Posterior cingulate gyrus (tissue), 11 donors: ENCODE measurements around the gene NUP160.
A peak's percentile ranks its signal among the peaks of the same experiment; 100 is the strongest.
"Not testable (repeated sequence)": the region's sequence is repeated elsewhere in the genome, so short reads cannot be mapped to it uniquely, and the experiment has no call there.

Experiments used
- DNase-seq, 10 donors: peaks; one replicate each; pipeline versions ENCODE4 v3.0.0 to v3.0.0-alpha.2; 2020 to 2021; ENCODE audit warnings: mixed read lengths in 3 of 10
- intact Hi-C: fragments of 100-400 bp; cut with DNase I; formaldehyde crosslinking; loops from one replicate; pipeline ENCODE4 v1.15.1; 2023

NUP160 gene

GRCh38 chr11:47847892-47848699, at the start of gene NUP160:
Gene NUP160, minus strand, starts transcription at chr11:47848350. Its CDS starts 32 bp downstream, at chr11:47848318.
- intact Hi-C loops: loop anchor here (10.0 kb wide), 2 partner anchors 63 to 203 kb away; partner anchors contain the start of gene MTCH2
- DNase-seq: peak; percentile 80 to 98 (median 88)

GRCh38 chr11:47896199-47896598, 48.0 kb upstream of the NUP160 start:
- intact Hi-C loops: no loop called here
- DNase-seq: no peak

GRCh38 chr11:47895035-47895434, 46.9 kb upstream of the NUP160 start:
- intact Hi-C loops: no loop called here
- no peak for DNase-seq

- intact Hi-C loops: not testable (repeated sequence)
- peak in 1 of 10 donors; percentile 66 for DNase-seq
Measured at GRCh38 chr11:47892546-47893276, 44.6 kb upstream of the NUP160 start.

- intact Hi-C loops: no loop called here
- no peak for DNase-seq
Measured at GRCh38 chr11:47891886-47892285, 43.7 kb upstream of the NUP160 start.

GRCh38 chr11:47889714-47890441, 41.7 kb upstream of the NUP160 start:
- DNase-seq: no peak
- intact Hi-C loops: loop anchor here (10.0 kb wide), 1 partner anchor 55 kb away; no protein-coding TSS in a partner anchor

- intact Hi-C loops: loop anchor here (10.0 kb wide), 1 partner anchor 57 kb away; no protein-coding TSS in a partner anchor
- DNase-seq: no peak
Measured at GRCh38 chr11:47887910-47888569, 39.9 kb upstream of the NUP160 start.

- intact Hi-C loops: loop anchor here (10.0 kb wide), 1 partner anchor 59 kb away; no protein-coding TSS in a partner anchor
- DNase-seq: no peak
Measured at GRCh38 chr11:47886096-47886495, 37.9 kb upstream of the NUP160 start.

- not testable (repeated sequence) for DNase-seq
- intact Hi-C loops: loop anchor here (10.0 kb wide), 1 partner anchor 62 kb away; no protein-coding TSS in a partner anchor
Measured at GRCh38 chr11:47882437-47882836, 34.3 kb upstream of the NUP160 start.

- DNase-seq: no peak
- intact Hi-C loops: loop anchor here (10.0 kb wide), 1 partner anchor 64 kb away; no protein-coding TSS in a partner anchor
Measured at GRCh38 chr11:47881145-47881544, 33.0 kb upstream of the NUP160 start.

- intact Hi-C loops: loop anchor here (10.0 kb wide), 1 partner anchor 65 kb away; no protein-coding TSS in a partner anchor
- no peak for DNase-seq
Measured at GRCh38 chr11:47879259-47880158, 31.4 kb upstream of the NUP160 start.

- DNase-seq, intact Hi-C loops: not testable (repeated sequence)
Measured at GRCh38 chr11:47875858-47876257, 27.7 kb upstream of the NUP160 start.

- intact Hi-C loops: no loop called here
Measured at GRCh38 chr11:47870404-47870803, 22.3 kb upstream of the NUP160 start.

GRCh38 chr11:47869544-47870393, 21.6 kb upstream of the NUP160 start:
- DNase-seq: no peak
- intact Hi-C loops: no loop called here

More at GRCh38 chr11:47870404-47870803, 22.3 kb upstream of the NUP160 start:
- no peak for DNase-seq

GRCh38 chr11:47867823-47868222, 19.7 kb upstream of the NUP160 start:
- no peak for DNase-seq
- intact Hi-C loops: no loop called here

GRCh38 chr11:47866892-47867291, 18.7 kb upstream of the NUP160 start:
- DNase-seq, intact Hi-C loops: not testable (repeated sequence)

- no peak for DNase-seq
- intact Hi-C loops: no loop called here
Measured at GRCh38 chr11:47864901-47865300, 16.8 kb upstream of the NUP160 start.

GRCh38 chr11:47863898-47864430, 15.8 kb upstream of the NUP160 start:
- intact Hi-C loops: no loop called here
- DNase-seq: no peak
